T-helper 2 cell treated with Interferon-gamma antibody and Interleukin-4, amounts not matched to agents 100 ng/mL and 5 ng/mL, for 36 hours (primary cell): ENCODE measurements around the gene RBFOX2. TPM values are rescaled to one million over a fixed set of nuclear protein-coding genes. Genes with fewer than 3 reads are reported as not detected.
"Not testable (repeated sequence)": the region's sequence is repeated elsewhere in the genome, so short reads cannot be mapped to it uniquely, and the experiment has no call there.

Experiments
- intact Hi-C: fragments of 100-400 bp; cut with micrococcal nuclease; formaldehyde crosslinking; loops from one replicate; pipeline ENCODE4 v1.15.1; 2023
- total RNA-seq: library from RNA; stranded (reverse); gene quantifications from 2 replicates; pipeline ENCODE4 v1.2.3, GENCODE V29; 2022

Gene RBFOX2
- total RNA-seq: 0.98 and 1.0 TPM in 2 replicates

- intact Hi-C loops: loop anchor here (10.0 kb wide), 1 partner anchor 404 kb away; no protein-coding TSS in a partner anchor
Measured at GRCh38 chr22:36028646-36029405, at the start of gene RBFOX2. Gene RBFOX2, minus strand, starts transcription at chr22:36028824. Its CDS starts 399 bp downstream, at chr22:36028425.

GRCh38 chr22:36077271-36077670, 48.6 kb upstream of the RBFOX2 start:
- intact Hi-C loops: no loop called here

DNA sequence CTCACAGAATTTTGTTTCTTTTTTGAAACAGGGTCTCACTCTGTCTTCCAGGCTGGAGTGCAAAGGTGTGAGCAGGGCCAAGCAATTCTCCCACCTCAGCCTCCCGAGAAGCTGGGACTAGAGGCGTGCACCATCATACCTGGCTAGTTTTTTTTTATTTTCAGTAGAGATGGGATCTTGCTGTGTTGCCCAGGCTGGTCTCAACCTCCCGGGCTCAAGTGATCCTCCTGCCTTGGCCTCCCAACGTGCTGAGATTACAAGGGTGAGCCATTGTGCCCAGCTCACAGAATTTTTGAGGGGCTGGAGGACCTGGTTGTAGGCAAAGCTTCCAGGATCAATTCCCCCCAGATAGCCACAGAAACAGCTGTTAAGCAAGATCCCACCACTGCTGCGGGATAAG, 47.1 kb upstream of the RBFOX2 start:
- intact Hi-C loops: no loop called here

GRCh38 chr22:36075230-36075629, 46.6 kb upstream of the RBFOX2 start:
- intact Hi-C loops: no loop called here

GRCh38 chr22:36073476-36073875, 44.9 kb upstream of the RBFOX2 start:
- intact Hi-C loops: no loop called here

GRCh38 chr22:36070645-36071044, 42.0 kb upstream of the RBFOX2 start:
- intact Hi-C loops: not testable (repeated sequence)

GRCh38 chr22:36069368-36069767, 40.7 kb upstream of the RBFOX2 start:
- intact Hi-C loops: no loop called here

- intact Hi-C loops: no loop called here
Measured at GRCh38 chr22:36068776-36069344, 40.2 kb upstream of the RBFOX2 start.

GRCh38 chr22:36067235-36067558, 38.6 kb upstream of the RBFOX2 start:
- intact Hi-C loops: loop anchor here (2.0 kb wide), 1 partner anchor 58 kb away; no protein-coding TSS in a partner anchor

- intact Hi-C loops: loop anchor here (1.0 to 2.0 kb wide), 2 partner anchors 59 to 114 kb away; no protein-coding TSS in a partner anchor
Measured at GRCh38 chr22:36065775-36066544, 37.3 kb upstream of the RBFOX2 start.

GRCh38 chr22:36065462-36065774, 36.8 kb upstream of the RBFOX2 start:
- intact Hi-C loops: no loop called here

DNA sequence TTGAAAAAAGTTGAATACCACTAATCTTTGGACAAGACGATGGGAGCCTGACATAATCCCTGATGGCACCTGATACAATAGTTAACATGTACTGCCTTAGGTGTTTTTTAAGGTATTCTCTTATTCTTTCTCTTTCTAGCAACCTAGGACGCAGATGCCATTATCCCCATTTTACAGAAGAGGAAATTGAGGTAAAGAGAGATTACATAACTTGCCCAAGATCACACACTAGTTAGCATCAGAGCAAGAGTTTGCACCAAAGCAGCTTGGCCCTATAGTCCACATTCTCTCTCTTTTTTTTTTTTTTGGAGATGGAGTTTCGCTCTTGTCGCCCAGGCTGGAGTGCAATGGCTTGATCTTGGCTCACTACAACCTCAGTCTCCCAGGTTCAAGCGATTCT, 35.7 kb upstream of the RBFOX2 start:
- intact Hi-C loops: no loop called here

- intact Hi-C loops: no loop called here
Measured at GRCh38 chr22:36056980-36057379, 28.4 kb upstream of the RBFOX2 start.

GRCh38 chr22:36055376-36056295, 27.0 kb upstream of the RBFOX2 start:
- intact Hi-C loops: no loop called here

GRCh38 chr22:36054446-36054845, 25.8 kb upstream of the RBFOX2 start:
- intact Hi-C loops: not testable (repeated sequence)

DNA sequence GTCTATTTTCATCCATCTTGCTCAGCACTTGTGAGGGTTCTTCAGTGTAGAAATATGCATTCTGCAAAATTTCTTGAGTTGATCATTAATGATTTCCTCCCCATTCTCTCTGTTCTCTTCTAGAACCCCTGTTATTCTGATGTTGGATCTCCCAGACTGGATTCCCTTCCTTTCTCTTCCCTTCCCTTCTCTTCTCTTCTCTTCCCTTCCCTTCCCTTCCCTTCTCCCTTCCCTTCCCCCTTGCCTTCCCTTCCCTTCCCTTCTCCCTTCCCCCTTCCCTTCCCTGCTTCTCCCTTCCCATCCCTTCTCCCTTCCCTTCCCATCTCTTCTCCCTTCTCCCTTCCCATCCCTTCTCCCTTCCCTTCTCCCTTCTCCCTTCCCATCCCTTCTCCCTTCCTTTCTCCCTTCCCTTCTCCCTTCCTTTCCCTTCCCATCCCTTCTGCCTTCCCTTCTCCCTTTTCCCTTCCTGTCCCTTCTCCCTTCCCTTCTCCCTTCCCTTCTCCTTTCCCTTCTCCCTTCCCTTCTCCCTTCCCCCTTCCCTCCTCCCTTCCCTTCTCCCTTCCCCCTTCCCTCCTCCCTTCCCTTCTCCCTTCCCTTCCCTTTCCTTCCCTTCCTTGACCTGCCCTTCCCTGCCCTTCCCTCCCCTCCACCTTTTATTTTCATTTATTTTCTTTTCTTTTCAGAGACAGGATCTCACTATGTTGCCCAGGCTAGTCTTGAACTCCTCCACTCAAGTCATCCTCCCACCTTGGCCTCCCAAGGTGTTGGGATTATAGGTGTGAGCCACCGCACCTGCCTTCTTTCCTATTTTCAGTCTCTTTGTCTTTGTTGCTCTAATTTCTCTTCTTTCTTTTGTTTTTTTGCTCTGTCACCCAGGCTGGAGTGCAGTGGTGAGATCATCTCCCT, 24.9 kb upstream of the RBFOX2 start:
- intact Hi-C loops: no loop called here

DNA sequence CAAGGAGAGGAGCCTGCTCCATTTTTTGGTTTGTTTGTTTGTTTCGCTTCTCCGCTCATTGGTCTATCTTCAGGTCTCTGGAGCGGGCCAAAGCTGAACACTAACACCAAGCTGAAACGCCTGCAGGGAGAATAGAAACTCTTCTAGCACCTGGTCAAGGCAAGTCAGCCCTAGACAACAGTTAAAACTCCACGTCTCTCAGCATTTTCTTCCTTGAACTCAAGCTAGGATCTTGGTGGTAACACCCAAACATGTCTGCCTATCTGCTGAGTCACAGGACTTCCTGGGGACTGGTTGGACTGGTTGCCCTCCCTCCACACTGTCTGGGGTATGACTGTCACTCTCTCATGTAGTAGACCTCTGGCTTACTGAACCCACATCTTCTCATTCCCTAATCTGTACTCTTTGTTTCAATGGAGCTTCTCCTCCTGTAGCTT, 23.9 kb upstream of the RBFOX2 start:
- intact Hi-C loops: no loop called here

- intact Hi-C loops: no loop called here
Measured at GRCh38 chr22:36049678-36049997, 21.0 kb upstream of the RBFOX2 start.

DNA sequence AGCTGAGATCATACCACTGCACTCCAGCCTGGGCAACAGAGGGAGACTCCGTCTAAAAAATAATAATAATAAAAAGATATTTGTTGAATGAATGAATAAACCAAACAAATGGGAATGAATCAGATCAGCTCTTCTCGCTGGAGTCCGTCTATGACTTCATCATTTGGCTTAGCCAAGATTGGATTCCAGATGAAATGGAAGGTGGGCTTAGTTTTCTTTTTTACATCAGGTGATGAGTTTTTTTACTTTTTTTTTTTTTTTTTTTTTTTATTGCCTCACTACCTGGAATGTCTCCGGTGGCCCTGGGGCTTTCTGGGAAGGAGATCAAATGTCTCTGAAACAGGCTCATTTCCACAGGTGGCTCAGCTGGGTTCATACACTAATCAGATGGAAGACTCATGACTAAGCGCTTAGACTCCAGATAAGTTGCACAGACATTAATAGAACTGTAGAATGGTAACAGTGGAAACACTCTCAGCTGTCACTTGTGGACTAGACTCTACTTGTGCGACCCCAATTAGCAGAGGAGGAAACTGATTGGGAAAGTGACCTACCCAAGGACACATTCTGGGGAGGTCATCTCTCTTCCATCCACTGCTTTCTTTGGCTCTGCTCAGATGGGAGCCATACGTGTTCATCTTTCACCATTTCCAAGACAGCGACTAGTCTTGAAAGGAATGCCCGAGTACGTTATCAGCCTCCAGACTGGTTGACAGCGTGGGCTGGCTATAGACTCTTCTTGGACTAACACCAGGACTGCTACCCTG, 20.5 kb upstream of the RBFOX2 start:
- intact Hi-C loops: no loop called here

DNA sequence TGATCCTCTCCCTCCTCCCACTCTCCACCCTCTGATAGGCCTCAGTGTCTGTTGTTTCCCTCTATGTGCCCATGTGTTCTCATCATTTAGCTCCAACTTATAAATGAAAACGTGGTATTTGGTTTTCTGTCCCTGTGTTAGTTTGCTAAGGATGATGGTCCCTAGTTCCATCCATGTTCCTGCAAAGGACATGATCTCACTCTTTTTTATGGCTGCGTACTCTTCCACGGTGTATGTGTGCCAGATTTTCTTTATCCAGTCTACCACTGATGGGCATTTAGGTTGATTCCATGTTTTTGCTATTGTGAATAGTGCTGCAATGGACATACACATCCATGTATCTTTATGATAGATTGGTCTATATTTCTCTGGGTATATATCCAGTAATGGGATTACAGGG, 15.9 kb upstream of the RBFOX2 start:
- intact Hi-C loops: not testable (repeated sequence)
